H7 (cell line): ENCODE measurements around the gene IL31. TPM values are rescaled to one million over a fixed set of nuclear protein-coding genes. Genes with fewer than 3 reads are reported as not detected.

ENCODE experiments used
- DNase-seq: peaks from one replicate; pipeline ENCODE4 v3.0.0; 2012
- H3K27me3 ChIP-seq: 2 replicates; pipeline ENCODE4 v1.6.0; 2011; ENCODE audit warnings: mild to moderate bottlenecking, low read length; ENCODE audit not compliant: control insufficient read depth, insufficient read depth
- H3K36me3 ChIP-seq: replicated peaks from 2 replicates; pipeline ENCODE4 v1.5.1; 2011; ENCODE audit warnings: low read length; ENCODE audit not compliant: control insufficient read depth, insufficient read depth
- H3K4me3 ChIP-seq: 2 replicates; pipeline ENCODE4 v1.5.1; 2011; ENCODE audit warnings: low read depth, mild to moderate bottlenecking, control low read depth, low read length, moderate library complexity; ENCODE audit not compliant: insufficient read depth
- total RNA-seq: library from RNA; depleted of rRNA; stranded (reverse); fragments of >200 nt; shearing (Covaris generic); gene quantifications from 2 replicates; pipeline ENCODE4 v1.2.3, GENCODE V29; 2014

The IL31 gene
- total RNA-seq, 1 experiment from 2014 or later: not detected

DNA sequence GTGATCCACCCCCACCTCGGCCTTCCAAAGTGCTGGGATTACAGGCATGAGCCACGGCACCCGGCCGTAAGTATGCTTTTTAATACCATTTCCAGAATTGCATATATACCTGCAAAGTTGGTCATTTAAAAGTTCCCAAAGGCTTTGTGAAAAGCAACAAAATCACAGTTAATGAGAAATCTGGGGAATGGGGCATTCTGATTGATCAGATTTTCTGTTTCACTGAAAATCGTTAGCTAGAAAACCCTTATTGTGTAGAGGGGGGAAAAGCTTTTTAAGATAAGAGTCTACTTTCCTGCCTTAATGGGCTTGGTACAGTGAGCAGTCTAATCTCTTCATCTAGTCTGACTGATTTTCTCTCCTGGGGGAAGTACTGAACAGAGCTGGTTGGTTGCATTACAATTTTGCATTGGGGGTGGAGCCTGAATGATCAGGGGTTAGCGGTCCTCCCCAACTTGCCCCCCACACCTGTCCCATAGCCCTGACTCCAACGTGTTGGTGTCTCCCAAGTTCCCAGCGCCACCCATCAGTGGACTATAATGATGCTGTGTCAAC lies 23.8 kb downstream of the IL31 start:
- DNase-seq: peak; percentile 11
- Histone ChIP-seq H3K27me3 (no peaks in the 10 kb centered on the region), H3K4me3 (no peak overlapping the region), H3K36me3 (no peaks in the 10 kb centered on the region)

DNA sequence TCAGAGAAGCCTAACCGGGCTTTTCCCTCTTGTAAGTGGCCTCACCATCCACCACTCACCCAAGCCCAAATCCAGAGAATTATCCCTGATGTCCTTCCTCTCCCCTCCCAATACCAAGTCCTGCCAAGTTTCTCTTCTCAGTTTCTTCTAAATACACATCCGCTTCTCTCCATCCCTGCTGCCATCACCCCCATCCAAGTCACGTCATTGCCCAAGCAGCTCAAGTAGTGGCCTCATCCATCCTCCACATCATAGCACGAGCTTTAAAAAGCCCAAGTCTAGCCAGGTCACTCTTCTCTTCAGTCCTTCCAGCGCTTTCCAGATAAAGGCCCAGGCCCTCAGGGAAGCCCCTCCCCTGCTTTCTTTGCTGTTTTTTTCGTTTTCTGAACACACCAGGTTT lies 25.4 kb downstream of the IL31 start:
- DNase-seq: peak; percentile 20
- H3K27me3 ChIP-seq: no peaks in the 10 kb centered on the region
- H3K36me3 ChIP-seq: no peaks in the 10 kb centered on the region; the same call in 1 of the 2 replicates
- H3K4me3 ChIP-seq: no peak overlapping the region

DNA sequence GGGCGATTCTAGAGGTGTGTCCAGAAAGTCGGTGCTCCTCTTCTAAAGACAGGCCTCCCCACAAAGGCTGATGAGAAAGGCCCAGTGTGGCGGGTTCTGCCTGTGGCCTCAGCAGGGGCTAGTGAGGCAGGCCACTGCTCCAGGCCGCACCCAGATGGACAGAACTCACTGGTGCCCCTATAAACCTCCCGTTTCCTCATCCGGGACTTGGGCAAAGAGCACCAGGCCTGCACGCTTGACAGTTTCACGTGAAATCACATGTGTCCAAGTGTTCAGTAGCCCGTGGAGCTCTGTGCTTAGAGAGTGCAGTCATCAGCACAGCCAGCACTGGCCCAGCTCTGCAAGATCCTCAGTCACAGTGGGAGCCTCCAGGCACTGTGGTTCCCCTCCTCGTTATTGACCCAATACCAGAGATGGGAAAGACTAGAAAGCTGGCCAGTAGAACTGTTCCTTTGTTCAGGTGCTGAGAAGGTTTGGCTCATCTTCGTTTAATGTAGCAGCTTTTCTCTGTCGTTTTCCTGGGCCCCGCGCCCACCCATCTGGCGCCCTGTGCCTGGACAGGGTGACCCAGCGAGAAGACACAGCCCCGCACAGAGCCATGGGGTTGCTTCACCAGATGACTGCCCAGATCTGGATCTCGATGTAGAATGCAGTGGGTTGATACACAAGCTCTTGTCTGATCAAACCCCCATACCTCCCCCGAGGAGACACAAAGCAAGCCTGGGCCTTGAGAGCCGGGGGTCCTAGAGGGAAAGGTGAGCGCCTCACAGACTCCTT lies 26.3 kb downstream of the IL31 start:
- Histone ChIP-seq H3K4me3 (no peak overlapping the region), H3K27me3 (no peaks in the 10 kb centered on the region), H3K36me3 (peaks cover 7% of the 10 kb centered on the region)
- peak; percentile 36 for DNase-seq

DNA sequence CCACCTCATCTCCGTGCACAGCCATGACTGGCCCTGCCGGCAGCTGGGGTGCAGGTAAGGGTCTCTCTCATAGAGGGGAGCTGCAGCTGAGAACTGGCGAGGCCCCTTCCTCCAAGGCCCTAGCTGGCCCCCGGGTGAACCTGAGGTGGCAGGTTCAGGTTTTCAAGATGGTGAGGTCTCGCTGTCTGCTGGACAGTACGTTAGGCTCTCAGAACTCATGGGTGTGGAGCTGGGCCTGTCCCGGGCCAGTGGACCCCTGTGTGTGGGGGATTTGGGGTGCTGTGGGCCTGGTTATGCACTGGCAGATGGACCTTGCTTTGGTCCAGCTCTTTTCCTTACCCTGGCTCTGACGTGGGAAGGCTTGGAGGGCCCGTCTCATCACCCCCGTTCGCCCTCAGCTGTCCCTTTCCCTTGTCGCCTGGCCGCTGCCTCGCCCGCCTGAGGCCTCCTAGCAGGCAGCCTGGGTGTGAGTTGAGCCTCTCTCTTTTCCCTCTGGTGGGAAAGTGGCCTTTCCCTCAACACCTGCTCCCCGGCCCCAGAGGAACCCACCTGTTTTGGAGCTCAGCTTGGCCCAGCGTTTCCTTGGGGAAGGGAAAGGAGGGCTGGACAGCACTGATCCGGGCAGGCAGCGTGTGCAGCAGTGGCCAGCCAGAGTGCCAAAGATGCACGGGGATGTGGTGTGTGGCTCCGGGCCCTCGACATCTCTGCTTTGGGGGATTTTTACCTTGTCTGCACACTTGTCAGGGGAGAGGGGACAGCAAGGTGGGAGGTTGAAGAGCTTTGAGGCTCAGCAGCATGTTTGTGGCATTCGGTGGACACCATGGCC lies 28.3 kb downstream of the IL31 start:
- DNase-seq: peak; percentile 44
- Histone ChIP-seq H3K4me3 (no peak overlapping the region), H3K36me3 (peaks cover 26% of the 10 kb centered on the region), H3K27me3 (no peaks in the 10 kb centered on the region)

DNA sequence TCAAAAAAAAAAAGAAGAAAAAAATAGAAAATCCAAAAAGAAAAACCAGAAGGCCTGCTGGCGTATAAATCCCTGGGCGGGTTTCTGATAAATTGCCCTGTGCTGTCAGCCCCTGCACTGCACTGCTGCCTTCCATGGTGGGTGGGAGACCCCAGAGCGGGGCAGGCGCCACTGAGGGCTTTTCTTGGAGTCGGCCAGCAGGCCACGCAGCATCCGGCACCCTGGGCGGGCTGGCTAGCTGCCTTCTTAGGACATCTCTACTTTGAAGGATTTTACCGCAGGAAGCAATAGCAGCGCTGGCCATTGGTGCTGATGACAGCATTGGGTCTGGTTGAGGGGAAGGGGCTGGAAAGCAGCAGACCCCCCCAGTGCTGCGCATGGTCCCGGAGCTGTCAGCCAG lies 29.1 kb downstream of the IL31 start:
- H3K36me3 ChIP-seq: peaks cover 29% of the 10 kb centered on the region
- H3K27me3 ChIP-seq: no peaks in the 10 kb centered on the region

DNA sequence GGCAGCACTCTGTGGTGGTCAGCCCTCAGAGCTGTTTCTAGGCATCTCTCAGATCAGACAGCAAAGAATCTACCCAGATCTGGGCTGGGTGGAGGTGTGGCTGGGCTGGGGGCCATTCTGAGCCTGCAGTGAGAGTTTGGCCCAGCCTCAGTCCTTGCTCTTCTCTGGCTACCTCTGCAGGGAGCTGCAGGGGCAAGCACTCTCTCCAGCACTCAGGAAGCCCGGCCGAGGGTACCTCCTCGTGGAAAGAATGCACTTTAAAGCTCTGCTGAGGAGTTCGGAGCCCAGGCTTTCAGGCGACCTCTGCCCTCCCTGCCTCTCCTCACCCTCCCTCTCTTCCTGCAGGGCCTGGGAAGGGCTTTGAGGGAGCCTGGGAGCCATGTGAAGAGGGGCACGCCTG lies 31.2 kb downstream of the IL31 start:
- H3K27me3 ChIP-seq: no peaks in the 10 kb centered on the region
- DNase-seq: no peak
- no peak overlapping the region for H3K4me3 ChIP-seq
- H3K36me3 ChIP-seq: peaks cover 37% of the 10 kb centered on the region

More for the DNA sequence above, 29.1 kb downstream of the IL31 start:
- DNase-seq: peak; percentile 54
- no peak overlapping the region for H3K4me3 ChIP-seq

DNA sequence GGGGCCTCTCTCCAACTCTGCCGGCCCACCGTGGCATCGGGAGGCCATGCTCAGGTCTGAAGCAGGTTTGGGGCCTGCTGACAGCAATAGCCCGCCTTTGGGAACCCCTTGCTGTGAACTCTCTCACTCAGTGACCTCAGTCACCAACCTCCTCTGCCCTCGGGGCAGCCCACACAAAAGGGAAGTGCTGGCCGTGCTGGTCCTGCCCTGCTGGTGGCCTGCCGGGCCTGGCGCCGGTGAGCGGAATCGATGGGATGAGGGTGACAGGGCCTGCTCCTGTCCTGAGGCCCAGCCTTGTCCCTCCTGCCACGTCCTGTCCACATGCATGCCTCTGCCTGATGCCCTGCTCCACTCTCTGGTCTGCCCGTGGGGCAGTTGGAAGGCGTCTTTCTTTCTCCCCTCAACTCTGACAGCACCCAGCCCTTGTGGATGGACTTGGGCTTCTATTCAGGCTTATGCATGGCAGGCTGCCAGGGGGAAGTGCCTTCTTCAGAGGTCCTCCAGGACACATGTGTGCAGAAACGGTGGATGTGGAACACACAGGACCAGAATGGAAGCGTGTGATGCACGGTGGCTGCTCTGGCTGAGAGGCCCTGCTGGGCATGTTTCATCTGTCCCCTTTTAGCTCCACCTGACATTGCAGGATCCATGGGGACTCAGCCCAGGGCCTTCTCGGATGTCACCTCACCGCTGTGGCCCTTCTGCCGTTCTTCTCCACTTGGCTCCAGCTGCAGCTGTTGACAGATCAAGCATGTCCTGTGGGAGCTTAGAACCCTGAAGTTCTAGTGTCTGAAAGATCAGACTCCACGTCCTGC lies 31.9 kb downstream of the IL31 start:
- no peak for DNase-seq
- no peak overlapping the region for H3K4me3 ChIP-seq
- no peaks in the 10 kb centered on the region for H3K27me3 ChIP-seq
- H3K36me3 ChIP-seq: peaks cover 37% of the 10 kb centered on the region

DNA sequence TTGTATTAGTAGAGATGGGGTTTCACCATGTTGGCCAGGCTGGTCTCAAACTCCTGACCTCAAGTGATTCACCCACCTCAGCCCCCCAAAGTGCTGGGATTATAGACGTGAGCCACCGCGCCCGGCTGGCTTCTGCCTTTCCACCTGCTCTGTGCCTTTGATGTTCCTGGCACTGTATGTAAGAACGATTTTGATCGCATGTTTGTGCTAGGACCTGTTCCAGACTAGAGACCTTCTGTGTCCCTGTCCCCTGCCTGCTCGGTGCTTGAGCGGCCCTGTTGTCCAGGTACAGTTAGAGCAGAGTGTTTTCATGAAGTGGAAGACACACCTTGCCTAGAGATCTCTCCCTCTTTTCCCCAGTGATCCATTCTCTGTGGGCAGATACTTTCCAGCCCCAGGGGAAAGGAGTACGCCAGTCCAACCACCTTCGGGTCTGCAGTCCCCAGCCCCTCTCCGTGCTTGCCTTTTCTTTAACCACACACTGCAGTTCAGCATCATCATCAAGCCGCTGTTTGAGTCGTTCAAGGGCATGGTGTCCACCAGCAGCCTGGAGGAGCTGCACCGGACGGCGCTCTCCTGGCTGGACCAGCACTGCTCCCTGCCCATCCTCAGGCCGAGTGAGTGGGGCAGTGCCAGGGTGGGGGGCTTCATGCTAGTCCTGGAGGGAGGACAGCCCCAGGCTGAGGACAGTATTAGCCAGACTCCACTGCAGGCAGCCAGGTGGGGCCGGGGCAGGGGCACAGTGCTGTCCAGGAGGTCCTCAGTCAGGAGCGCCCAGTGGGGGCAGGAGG lies 33.4 kb downstream of the IL31 start:
- no peaks in the 10 kb centered on the region for H3K27me3 ChIP-seq
- peaks cover 37% of the 10 kb centered on the region for H3K36me3 ChIP-seq
- H3K4me3 ChIP-seq: no peak overlapping the region
- DNase-seq: no peak

DNA sequence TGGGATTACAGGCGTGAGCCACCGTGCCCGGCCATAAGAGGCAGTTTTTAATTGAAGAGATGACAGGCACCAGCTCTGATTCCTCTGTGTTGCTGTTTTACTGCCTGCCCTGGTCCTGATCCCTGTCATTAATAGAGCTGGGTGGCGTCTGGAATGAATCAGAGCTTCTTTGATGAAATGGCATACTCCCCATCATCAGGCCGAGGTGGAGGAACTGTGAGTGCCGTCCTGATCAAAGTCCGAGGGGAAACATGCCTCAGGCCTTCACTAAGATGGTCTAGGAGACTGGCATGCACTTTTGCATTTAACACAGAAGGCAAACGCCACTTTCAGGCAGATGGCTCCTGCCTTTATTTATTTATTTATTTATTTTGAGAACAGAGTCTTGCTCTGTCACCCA lies 34.1 kb downstream of the IL31 start:
- Histone ChIP-seq H3K27me3 (no peaks in the 10 kb centered on the region), H3K4me3 (no peak overlapping the region), H3K36me3 (peaks cover 37% of the 10 kb centered on the region)
- no peak for DNase-seq

DNA sequence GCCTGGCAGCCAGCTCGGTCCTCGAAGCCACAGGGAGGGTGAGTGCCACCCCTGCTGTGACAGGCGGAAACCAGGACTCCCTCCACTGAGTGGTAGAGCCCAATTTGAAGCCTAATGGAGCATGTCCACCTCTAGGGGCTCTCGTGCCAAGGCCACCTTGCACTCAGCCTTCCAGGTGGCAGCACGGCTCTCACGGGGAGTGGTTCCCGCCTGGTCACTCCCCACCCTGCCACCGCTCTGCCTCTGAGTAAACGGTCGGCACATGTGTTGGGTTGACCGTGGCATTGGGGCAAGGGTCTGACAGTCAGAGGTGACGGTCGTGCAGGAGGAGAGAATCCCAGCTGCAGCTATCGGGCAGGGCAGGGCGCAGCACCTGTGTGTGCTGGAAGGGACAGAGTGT lies 34.8 kb downstream of the IL31 start:
- no peak for DNase-seq
- H3K36me3 ChIP-seq: peaks cover 37% of the 10 kb centered on the region
- no peak overlapping the region for H3K4me3 ChIP-seq
- no peaks in the 10 kb centered on the region for H3K27me3 ChIP-seq

DNA sequence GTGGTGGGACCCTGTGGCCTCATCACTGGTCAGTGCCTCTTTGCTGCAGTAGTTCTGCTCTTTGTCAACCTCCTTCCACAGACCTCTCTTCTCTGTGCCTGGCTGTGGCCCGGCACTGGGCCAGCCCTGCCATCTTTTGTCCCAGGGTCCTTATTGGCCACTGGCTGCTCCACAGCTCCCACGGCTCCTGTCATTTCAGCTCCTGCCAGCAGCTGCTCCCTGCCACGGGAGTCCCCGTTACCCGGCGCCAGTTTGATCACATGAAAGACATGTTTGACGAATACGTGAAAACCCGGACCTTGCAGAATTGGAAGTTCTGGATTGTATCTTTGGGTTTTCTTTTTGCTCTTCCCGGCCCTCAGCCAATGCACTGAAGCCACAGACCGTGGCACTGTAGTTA lies 35.4 kb downstream of the IL31 start:
- H3K4me3 ChIP-seq: no peak overlapping the region
- H3K36me3 ChIP-seq: peaks cover 37% of the 10 kb centered on the region
- DNase-seq: no peak
- H3K27me3 ChIP-seq: no peaks in the 10 kb centered on the region

DNA sequence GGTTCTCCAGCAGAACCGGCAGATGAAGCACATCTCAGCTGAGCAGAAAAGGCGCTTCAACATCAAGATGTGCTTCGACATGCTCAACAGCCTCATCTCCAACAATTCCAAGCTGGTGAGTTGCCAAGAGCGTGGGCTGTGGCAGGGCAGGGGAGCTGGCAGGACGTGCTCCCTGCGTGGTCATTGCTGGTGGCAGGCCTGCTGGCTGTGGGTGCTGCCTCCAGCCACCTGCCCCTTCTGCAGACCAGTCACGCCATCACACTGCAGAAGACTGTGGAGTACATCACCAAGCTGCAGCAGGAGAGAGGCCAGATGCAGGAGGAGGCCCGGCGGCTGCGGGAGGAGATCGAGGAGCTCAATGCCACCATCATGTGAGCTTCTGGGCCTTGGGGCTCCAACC lies 35.8 kb downstream of the IL31 start:
- no peak for DNase-seq
- H3K4me3 ChIP-seq: no peak overlapping the region
- no peaks in the 10 kb centered on the region for H3K27me3 ChIP-seq
- H3K36me3 ChIP-seq: peaks cover 34% of the 10 kb centered on the region

DNA sequence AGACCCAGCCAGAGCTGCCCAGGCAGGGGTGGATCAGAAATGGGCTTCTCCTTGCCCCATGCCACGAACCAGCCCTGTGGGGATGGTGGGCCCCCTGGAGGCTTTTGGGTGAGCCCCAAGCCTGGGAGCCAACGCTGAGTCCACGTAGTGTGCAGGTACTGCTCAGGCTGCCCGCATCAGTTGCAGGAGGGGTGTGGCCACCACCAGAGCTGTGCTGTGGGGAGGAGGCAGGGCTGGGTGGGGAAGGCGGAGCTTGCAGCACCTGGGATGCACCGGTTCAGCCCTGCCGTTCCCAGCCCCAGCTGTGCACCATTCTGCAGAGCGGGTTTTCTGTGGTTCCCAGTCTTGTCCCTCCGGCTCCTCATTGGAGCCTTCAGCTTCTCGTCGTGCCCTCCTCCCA lies 36.3 kb downstream of the IL31 start:
- peak; percentile 98 for DNase-seq
- Histone ChIP-seq H3K4me3 (no peak overlapping the region), H3K36me3 (peaks cover 33% of the 10 kb centered on the region), H3K27me3 (no peaks in the 10 kb centered on the region)

DNA sequence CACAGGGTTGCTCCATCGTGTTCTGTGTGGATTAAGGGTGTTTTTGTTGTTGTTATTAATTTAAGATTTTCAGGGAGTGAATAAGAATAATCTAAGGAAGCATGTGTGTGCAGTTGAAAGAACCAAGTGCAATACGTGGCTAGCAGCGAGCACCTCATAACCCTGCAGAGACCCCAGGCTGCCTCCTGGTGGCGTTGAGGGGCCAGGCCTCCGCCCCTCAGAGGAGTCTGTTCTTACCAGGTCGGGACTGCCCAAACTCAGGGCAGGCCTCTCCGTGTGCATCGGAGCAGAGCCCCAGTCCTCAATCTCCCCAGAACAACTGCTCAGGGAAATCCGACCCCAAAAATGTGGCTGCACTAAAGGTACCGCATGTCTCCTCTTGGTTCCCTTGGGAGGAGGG lies 36.8 kb downstream of the IL31 start:
- Histone ChIP-seq H3K27me3 (no peaks in the 10 kb centered on the region), H3K4me3 (no peak overlapping the region), H3K36me3 (peaks cover 31% of the 10 kb centered on the region)
- peak; percentile 93 for DNase-seq
